Jurkat, Clone E6-1 (cell line): Measurements from ENCODE around the gene NUDT16L1. TPM values are rescaled to one million over a fixed set of nuclear protein-coding genes. Genes with fewer than 3 reads are reported as not detected.
"Not testable (repeated sequence)": the region's sequence is repeated elsewhere in the genome, so short reads cannot be mapped to it uniquely, and the experiment has no call there.

ENCODE experiments used
- DNase-seq: peaks from one replicate; pipeline ENCODE4 v3.0.0-alpha.2; 2011; ENCODE audit warnings: low read depth, low spot score
- H3K4me3 ChIP-seq: 2 replicates; pipeline ENCODE4 v1.5.1; 2011; ENCODE audit warnings: mild to moderate bottlenecking, low read length, control low read depth, moderate library complexity
- polyA plus RNA-seq: library from polyadenylated mRNA; unstranded; fragments of >200 nt; gene quantifications from one replicate; pipeline ENCODE4 v1.2.1, GENCODE V29; 2012; ENCODE audit warnings: missing spikeins; ENCODE audit not compliant: insufficient read length, insufficient read depth

Gene NUDT16L1
- polyA plus RNA-seq, result 26.3 TPM

GRCh38 chr16:4693296-4693955 is at the start of gene NUDT16L1:
NUDT16L1 (plus strand) TSS chr16:4693562; CDS start chr16:4693727, 165 bp downstream.
- H3K4me3 ChIP-seq, result peak within 1 kb of the TSS; percentile 77
- peak; percentile 87 for DNase-seq

GRCh38 chr16:4646773-4647643 is 46.4 kb upstream of the NUDT16L1 start:
- H3K4me3 ChIP-seq, result no peak overlapping the region
- peak; percentile 63 for DNase-seq

GRCh38 chr16:4647644-4647980 is 45.8 kb upstream of the NUDT16L1 start:
- no peak overlapping the region for H3K4me3 ChIP-seq

GRCh38 chr16:4648917-4649316 is 44.4 kb upstream of the NUDT16L1 start:
- DNase-seq, result no peak
- H3K4me3 ChIP-seq, result no peak overlapping the region

More at GRCh38 chr16:4647644-4647980, 45.8 kb upstream of the NUDT16L1 start:
- no peak for DNase-seq

- H3K4me3 ChIP-seq, result no peak overlapping the region
- no peak for DNase-seq
Observed at GRCh38 chr16:4649744-4650442, 43.5 kb upstream of the NUDT16L1 start.

- DNase-seq, result peak; percentile 65
- H3K4me3 ChIP-seq, result not testable (repeated sequence)
Observed at GRCh38 chr16:4650443-4651074, 42.8 kb upstream of the NUDT16L1 start.

GRCh38 chr16:4651827-4652226 is 41.5 kb upstream of the NUDT16L1 start:
- H3K4me3 ChIP-seq, result no peak overlapping the region
- DNase-seq, result no peak

- no peak overlapping the region for H3K4me3 ChIP-seq
- DNase-seq, result no peak
Observed at GRCh38 chr16:4652561-4652960, 40.8 kb upstream of the NUDT16L1 start.

GRCh38 chr16:4654011-4654963 is 39.1 kb upstream of the NUDT16L1 start:
- H3K4me3 ChIP-seq, result no peak overlapping the region
- no peak for DNase-seq

- DNase-seq, result no peak
- H3K4me3 ChIP-seq, result no peak overlapping the region
Observed at GRCh38 chr16:4654964-4655590, 38.3 kb upstream of the NUDT16L1 start.

- no peak overlapping the region for H3K4me3 ChIP-seq
- DNase-seq, result no peak
Observed at GRCh38 chr16:4655801-4656200, 37.6 kb upstream of the NUDT16L1 start.

GRCh38 chr16:4656221-4656620 is 37.1 kb upstream of the NUDT16L1 start:
- H3K4me3 ChIP-seq, result no peak overlapping the region
- no peak for DNase-seq

GRCh38 chr16:4656695-4657686 is 36.4 kb upstream of the NUDT16L1 start:
- H3K4me3 ChIP-seq, result no peak overlapping the region
- no peak for DNase-seq

- DNase-seq, result no peak
- no peak overlapping the region for H3K4me3 ChIP-seq
Observed at GRCh38 chr16:4659363-4660353, 33.7 kb upstream of the NUDT16L1 start.

GRCh38 chr16:4660454-4661007 is 32.8 kb upstream of the NUDT16L1 start:
- peak; percentile 76 for DNase-seq
- H3K4me3 ChIP-seq, result no peak overlapping the region
